Measurements from ENCODE around the gene FXN. TPM values are rescaled to one million over a fixed set of nuclear protein-coding genes. Genes with fewer than 3 reads are reported as not detected.

The FXN gene
- total RNA-seq, 4 donors from 2014 or later = 2.4 to 7.3 (median 5.2) TPM

GRCh38 chr9:69122549-69123141 lies 87.1 kb downstream of the FXN start:
- no peaks in the 10 kb centered on the region for H3K9me3 ChIP-seq
- peak overlapping the region; percentile 72 to 88 (median 84) for H3K27ac ChIP-seq
- H3K27me3 ChIP-seq = no peaks in the 10 kb centered on the region
- TF ChIP-seq EP300 (IDR thresholded peaks at IDR 0.05) (no peak), CTCF (IDR thresholded peaks at IDR 0.05) (no peak), POLR2A (IDR thresholded peaks at IDR 0.05) (no peak)
- DNase-seq (ENCODE audit: low spot score in 2 of 2) = no peak
- H3K36me3 ChIP-seq = no peaks in the 10 kb centered on the region
- 19 to 24% methylated on average over 16 of the region's 16 CpGs for WGBS, 2 donors
- peaks cover 0 to 17% (median 11%) of the 10 kb centered on the region in 4 donors for H3K4me1 ChIP-seq
- peak overlapping the region; percentile 67 to 93 (median 78) for H3K4me3 ChIP-seq

GRCh38 chr9:69130456-69131441 lies 95.2 kb downstream of the FXN start:
- H3K27me3 ChIP-seq = no peaks in the 10 kb centered on the region
- no peaks in the 10 kb centered on the region for H3K9me3 ChIP-seq
- H3K4me3 ChIP-seq = peak overlapping the region in 1 of 4 donors; percentile 7
- H3K27ac ChIP-seq = peak overlapping the region; percentile 19 to 79 (median 68)
- peaks cover 0 to 34% (median 16%) of the 10 kb centered on the region in 4 donors for H3K4me1 ChIP-seq
- no peaks in the 10 kb centered on the region for H3K36me3 ChIP-seq
- no peak for TF ChIP-seq CTCF (IDR thresholded peaks at IDR 0.05)
- no peak for TF ChIP-seq POLR2A (IDR thresholded peaks at IDR 0.05)
- no peak for TF ChIP-seq EP300 (IDR thresholded peaks at IDR 0.05)
- peak in 1 of 2 donors; percentile 64 for DNase-seq (ENCODE audit: low spot score in 2 of 2)
- WGBS, 2 donors = 46 to 61% methylated on average over 16 of the region's 16 CpGs

- WGBS, 2 donors = 63 to 68% methylated on average over 1 of the region's 1 CpG
- DNase-seq (ENCODE audit: low spot score in 2 of 2) = peak in 1 of 2 donors; percentile 59
- Histone ChIP-seq H3K9me3 (no peaks in the 10 kb centered on the region), H3K4me3 (no peak overlapping the region), H3K36me3 (no peaks in the 10 kb centered on the region), H3K27ac (peak overlapping the region in 3 of 4 donors; percentile 58 to 79 (median 77)), H3K27me3 (no peaks in the 10 kb centered on the region), H3K4me1 (peaks cover 0 to 34% (median 16%) of the 10 kb centered on the region in 4 donors)
- TF ChIP-seq POLR2A (IDR thresholded peaks at IDR 0.05) = no peak
- peak in 1 of 2 donors; percentile 85 for TF ChIP-seq EP300 (IDR thresholded peaks at IDR 0.05)
These were observed 96.1 kb downstream of the FXN start for GRCh38 chr9:69131682-69132081.

- Histone ChIP-seq H3K4me3 (no peak overlapping the region), H3K27ac (peak overlapping the region in 3 of 4 donors; percentile 35 to 79 (median 77)), H3K9me3 (no peaks in the 10 kb centered on the region), H3K36me3 (no peaks in the 10 kb centered on the region), H3K4me1 (peaks cover 0 to 34% (median 16%) of the 10 kb centered on the region in 4 donors), H3K27me3 (no peaks in the 10 kb centered on the region)
- TF ChIP-seq EP300 (IDR thresholded peaks at IDR 0.05) (no peak), CTCF (IDR thresholded peaks at IDR 0.05) (no peak), POLR2A (IDR thresholded peaks at IDR 0.05) (no peak)
- DNase-seq (ENCODE audit: low spot score in 2 of 2) = no peak
- 83 to 88% methylated on average over 4 of the region's 4 CpGs for WGBS, 2 donors
These were observed 96.8 kb downstream of the FXN start for GRCh38 chr9:69132361-69132760.

GRCh38 chr9:69134412-69134811 lies 98.9 kb downstream of the FXN start:
- peaks cover 0 to 34% (median 16%) of the 10 kb centered on the region in 4 donors for H3K4me1 ChIP-seq
- no peak overlapping the region for H3K4me3 ChIP-seq
- no peaks in the 10 kb centered on the region for H3K27me3 ChIP-seq
- no peak for DNase-seq (ENCODE audit: low spot score in 2 of 2)
- no peak for TF ChIP-seq CTCF (IDR thresholded peaks at IDR 0.05)
- no peak for TF ChIP-seq EP300 (IDR thresholded peaks at IDR 0.05)
- TF ChIP-seq POLR2A (IDR thresholded peaks at IDR 0.05) = no peak
- H3K36me3 ChIP-seq = no peaks in the 10 kb centered on the region
- no peaks in the 10 kb centered on the region for H3K9me3 ChIP-seq
- 91 to 97% methylated on average over 6 of the region's 6 CpGs for WGBS, 2 donors
- H3K27ac ChIP-seq = no peak overlapping the region
